ENCODE data around the gene CDKL2.
"Not testable (repeated sequence)": the region's sequence is repeated elsewhere in the genome, so short reads cannot be mapped to it uniquely, and the experiment has no call there.

DNA sequence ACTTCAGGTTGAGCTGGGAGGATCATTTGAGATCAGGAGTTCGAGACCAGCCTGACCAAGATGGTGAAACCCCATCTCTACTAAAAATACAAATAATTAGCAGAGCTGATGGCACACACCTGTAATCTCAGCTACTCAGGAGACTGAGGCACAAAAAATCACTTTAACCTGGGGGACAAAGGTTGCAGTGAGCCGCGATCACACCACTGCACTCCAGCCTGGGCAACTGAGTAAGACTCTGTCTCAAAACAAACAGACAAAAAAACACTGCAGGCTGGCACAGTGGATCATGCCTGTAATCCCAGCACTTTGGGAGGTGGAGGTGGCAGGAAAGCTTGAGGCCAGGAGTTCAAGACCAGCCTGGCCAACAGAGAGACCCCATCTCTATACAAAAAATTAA is 34.3 kb upstream of the CDKL2 start:
- TF ChIP-seq, protein P1, sequence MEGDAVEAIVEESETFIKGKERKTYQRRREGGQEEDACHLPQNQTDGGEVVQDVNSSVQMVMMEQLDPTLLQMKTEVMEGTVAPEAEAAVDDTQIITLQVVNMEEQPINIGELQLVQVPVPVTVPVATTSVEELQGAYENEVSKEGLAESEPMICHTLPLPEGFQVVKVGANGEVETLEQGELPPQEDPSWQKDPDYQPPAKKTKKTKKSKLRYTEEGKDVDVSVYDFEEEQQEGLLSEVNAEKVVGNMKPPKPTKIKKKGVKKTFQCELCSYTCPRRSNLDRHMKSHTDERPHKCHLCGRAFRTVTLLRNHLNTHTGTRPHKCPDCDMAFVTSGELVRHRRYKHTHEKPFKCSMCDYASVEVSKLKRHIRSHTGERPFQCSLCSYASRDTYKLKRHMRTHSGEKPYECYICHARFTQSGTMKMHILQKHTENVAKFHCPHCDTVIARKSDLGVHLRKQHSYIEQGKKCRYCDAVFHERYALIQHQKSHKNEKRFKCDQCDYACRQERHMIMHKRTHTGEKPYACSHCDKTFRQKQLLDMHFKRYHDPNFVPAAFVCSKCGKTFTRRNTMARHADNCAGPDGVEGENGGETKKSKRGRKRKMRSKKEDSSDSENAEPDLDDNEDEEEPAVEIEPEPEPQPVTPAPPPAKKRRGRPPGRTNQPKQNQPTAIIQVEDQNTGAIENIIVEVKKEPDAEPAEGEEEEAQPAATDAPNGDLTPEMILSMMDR (IDR thresholded peaks at IDR 0.05; ENCODE audit: insufficient read depth, low read length, poor library complexity, severe bottlenecking), result not testable (repeated sequence)
- TF ChIP-seq EZH2phosphoT487 (conservative IDR thresholded peaks at IDR 0.05; ENCODE audit: low read length), result not testable (repeated sequence)
